H9 (cell line): ENCODE results near the gene TRANK1. TPM values are rescaled to one million over a fixed set of nuclear protein-coding genes. Genes with fewer than 3 reads are reported as not detected.

ENCODE experiments used
- DNase-seq: peaks from one replicate; pipeline ENCODE4 v3.0.0-alpha.2; 2017
- H2AFZ ChIP-seq: one replicate; pipeline ENCODE4 v1.6.1; 2013; ENCODE audit warnings: mild to moderate bottlenecking, low read length, control low read depth, moderate library complexity
- H2AK5ac ChIP-seq: 2 replicates; pipeline ENCODE4 v1.6.1; 2013; ENCODE audit warnings: low read length, control low read depth, mixed read lengths; ENCODE audit not compliant: insufficient read length
- H2BK120ac ChIP-seq: one replicate; pipeline ENCODE4 v1.6.1; 2013; ENCODE audit warnings: low read depth, mild to moderate bottlenecking, low read length, control low read depth, inconsistent platforms; ENCODE audit not compliant: poor library complexity, severe bottlenecking
- H2BK12ac ChIP-seq: 2 replicates; pipeline ENCODE4 v1.6.1; 2013; ENCODE audit warnings: low read length, control low read depth, mixed read lengths, low read depth; ENCODE audit not compliant: insufficient read length
- H2BK15ac ChIP-seq: 2 replicates; pipeline ENCODE4 v1.6.1; 2013; ENCODE audit warnings: low read depth, low read length, control low read depth
- H2BK20ac ChIP-seq: one replicate; pipeline ENCODE4 v1.6.1; 2013; ENCODE audit warnings: low read depth, mild to moderate bottlenecking, low read length, control low read depth, inconsistent platforms; ENCODE audit not compliant: poor library complexity, severe bottlenecking
- H2BK5ac ChIP-seq: 2 replicates; pipeline ENCODE4 v1.6.1; 2013; ENCODE audit warnings: low read length, control low read depth, mixed read lengths; ENCODE audit not compliant: insufficient read length
- H3K14ac ChIP-seq: 2 replicates; pipeline ENCODE4 v1.6.1; 2013; ENCODE audit warnings: low read length, control low read depth; ENCODE audit not compliant: insufficient read depth
- H3K18ac ChIP-seq: 2 replicates; pipeline ENCODE4 v1.6.1; 2013; ENCODE audit warnings: low read depth, mild to moderate bottlenecking, mixed read lengths, low read length, control low read depth; ENCODE audit not compliant: insufficient read length
- H3K23ac ChIP-seq: 2 replicates; pipeline ENCODE4 v1.6.1; 2013; ENCODE audit warnings: low read length, control low read depth, mixed read lengths, low read depth; ENCODE audit not compliant: insufficient read length
- H3K23me2 ChIP-seq: 2 replicates; pipeline ENCODE4 v1.6.1; 2013; ENCODE audit warnings: low read depth, mild to moderate bottlenecking, mixed read lengths, low read length, control low read depth; ENCODE audit not compliant: insufficient read length, poor library complexity, severe bottlenecking
- H3K27ac ChIP-seq: 2 replicates; pipeline ENCODE4 v1.5.1; 2013; ENCODE audit warnings: low read length, control low read depth, mixed read lengths, low read depth; ENCODE audit not compliant: insufficient read length
- H3K27me3 ChIP-seq: 2 replicates; pipeline ENCODE4 v1.6.1; 2013; ENCODE audit warnings: low read length, control low read depth, inconsistent platforms; ENCODE audit not compliant: insufficient read depth
- H3K4ac ChIP-seq: 2 replicates; pipeline ENCODE4 v1.6.1; 2013; ENCODE audit warnings: low read depth, mild to moderate bottlenecking, control low read depth, inconsistent platforms, low read length, moderate library complexity
- H3K4me1 ChIP-seq: 2 replicates; pipeline ENCODE4 v1.6.1; 2013; ENCODE audit warnings: low read length, control low read depth, inconsistent platforms; ENCODE audit not compliant: insufficient read depth
- H3K4me2 ChIP-seq: 2 replicates; pipeline ENCODE4 v1.6.1; 2013; ENCODE audit warnings: low read length, control low read depth, mixed read lengths; ENCODE audit not compliant: insufficient read length, insufficient read depth
- H3K56ac ChIP-seq: 2 replicates; pipeline ENCODE4 v1.6.1; 2013; ENCODE audit warnings: low read depth, mild to moderate bottlenecking, mixed read lengths, low read length, control low read depth; ENCODE audit not compliant: insufficient read length
- H3K79me1 ChIP-seq: 2 replicates; pipeline ENCODE4 v1.6.1; 2013; ENCODE audit warnings: low read depth, mild to moderate bottlenecking, moderate library complexity, low read length, control low read depth, inconsistent platforms; ENCODE audit not compliant: insufficient read depth, poor library complexity, severe bottlenecking
- H3K79me2 ChIP-seq: 2 replicates; pipeline ENCODE4 v1.6.1; 2013; ENCODE audit warnings: low read length, control low read depth, inconsistent platforms; ENCODE audit not compliant: insufficient read depth
- H3K9ac ChIP-seq: 2 replicates; pipeline ENCODE4 v1.6.1; 2013; ENCODE audit warnings: low read length, control low read depth, mixed read lengths; ENCODE audit not compliant: insufficient read length; ENCODE audit errors: extremely low read depth
- H3K9me3 ChIP-seq: one replicate; pipeline ENCODE4 v1.6.1; 2013; ENCODE audit warnings: low read depth, low read length, inconsistent platforms; ENCODE audit not compliant: control insufficient read depth
- H3T11ph ChIP-seq: one replicate; pipeline ENCODE4 v1.6.1; 2013; ENCODE audit warnings: mild to moderate bottlenecking, low read length, control low read depth, inconsistent platforms
- H4K20me1 ChIP-seq: one replicate; pipeline ENCODE4 v1.6.1; 2013; ENCODE audit not compliant: control insufficient read depth, insufficient read length, insufficient read depth
- H4K5ac ChIP-seq: 2 replicates; pipeline ENCODE4 v1.6.1; 2013; ENCODE audit warnings: low read depth, mild to moderate bottlenecking, mixed read lengths, low read length, control low read depth; ENCODE audit not compliant: insufficient read length
- H4K8ac ChIP-seq: replicated peaks from 2 replicates; pipeline ENCODE4 v1.6.1; 2013; ENCODE audit warnings: low read length, control low read depth, mixed read lengths, low read depth; ENCODE audit not compliant: insufficient read length
- H4K91ac ChIP-seq: 2 replicates; pipeline ENCODE4 v1.6.1; 2013; ENCODE audit warnings: low read depth, mild to moderate bottlenecking, moderate library complexity, mixed read lengths, low read length, control low read depth; ENCODE audit not compliant: insufficient read length
- H3K27ac Mint-ChIP-seq, 3 experiments: 2 replicates in 2 of 3; 3 replicates in 1 of 3; pipeline ENCODE4 v1.8.0; 2020 to 2021; ENCODE audit warnings: mixed read lengths in 3 of 3, mild to moderate bottlenecking in 1 of 3, moderate library complexity in 1 of 3
- H3K27me3 Mint-ChIP-seq: 2 replicates; pipeline ENCODE4 v1.8.0; 2021; ENCODE audit warnings: low read depth, mild to moderate bottlenecking, moderate library complexity, mixed read lengths
- H3K36me3 Mint-ChIP-seq, 3 experiments: 2 replicates in 2 of 3; 3 replicates in 1 of 3; pipeline ENCODE4 v1.8.0; 2020 to 2021; ENCODE audit warnings: low read depth in 3 of 3, mixed read lengths in 3 of 3; ENCODE audit not compliant: insufficient read depth in 1 of 3
- H3K4me1 Mint-ChIP-seq, 2 experiments: 2 replicates each; pipeline ENCODE4 v1.8.0; 2020; ENCODE audit warnings: mixed read lengths in 2 of 2
- H3K4me3 Mint-ChIP-seq, 2 experiments: 2 replicates in 1 of 2; 3 replicates in 1 of 2; pipeline ENCODE4 v1.8.0; 2020 to 2021; ENCODE audit warnings: mild to moderate bottlenecking in 2 of 2, mixed read lengths in 2 of 2, moderate library complexity in 1 of 2
- H3K9me3 Mint-ChIP-seq, 2 experiments: 2 replicates in 1 of 2; 3 replicates in 1 of 2; pipeline ENCODE4 v1.8.0; 2020; ENCODE audit warnings: mild to moderate bottlenecking in 2 of 2, mixed read lengths in 2 of 2, moderate library complexity in 1 of 2
- CTCF ChIP-seq: fragments of 200-600 bp; sonication (generic); conservative IDR thresholded peaks from 3 replicates; pipeline ENCODE4 v1.8.0; 2021; ENCODE audit warnings: antibody characterized with exemption, mild to moderate bottlenecking
- WGBS: extraction: QIAGEN DNeasy Blood & Tissue Kit; methylation state at CpG from one replicate; pipeline ENCODE4 v1.1.7; 2013; ENCODE audit warnings: missing lambda C conversion rate, low lambda C conversion rate, mixed read lengths; ENCODE audit not compliant: insufficient read length; ENCODE audit errors: extremely low coverage; 5-methylcytosine and 5-hydroxymethylcytosine counted together
- total RNA-seq: library from RNA; stranded (reverse); gene quantifications from 2 replicates; pipeline ENCODE4 v1.2.1, GENCODE V29; 2021

TRANK1 gene
- total RNA-seq, 1 experiment from 2014 or later, result 5.9 TPM

- H2AK5ac ChIP-seq, result no peak overlapping the region
- H3K27ac Mint-ChIP-seq, result no peak overlapping the region
- H3K4me2 ChIP-seq, result no peak overlapping the region
- H2BK120ac ChIP-seq, result no peak overlapping the region
- no peaks in the 10 kb centered on the region for H3K27me3 ChIP-seq
- no peak overlapping the region for H2BK12ac ChIP-seq
- H4K5ac ChIP-seq, result no peak overlapping the region
- no peak overlapping the region for H2BK20ac ChIP-seq
- no peak overlapping the region for H3K23ac ChIP-seq
- H3K4me1 Mint-ChIP-seq, result no peaks in the 10 kb centered on the region
- H3K9me3 ChIP-seq, result no peaks in the 10 kb centered on the region
- no peak overlapping the region for H3K27ac ChIP-seq
- no peaks in the 10 kb centered on the region for H3K79me1 ChIP-seq
- TF ChIP-seq CTCF, result no peak
- no peak overlapping the region for H3T11ph ChIP-seq
- no peak overlapping the region for H3K18ac ChIP-seq
- no peak overlapping the region for H3K14ac ChIP-seq
- H3K56ac ChIP-seq, result no peak overlapping the region
- H2BK5ac ChIP-seq, result no peak overlapping the region
- H3K79me2 ChIP-seq, result no peaks in the 10 kb centered on the region
- no peak for DNase-seq
- H2AFZ ChIP-seq, result no peak overlapping the region
- H3K36me3 Mint-ChIP-seq, result no peaks in the 10 kb centered on the region
- no peak overlapping the region for H3K4ac ChIP-seq
- no peak overlapping the region for H3K9ac ChIP-seq
- no peaks in the 10 kb centered on the region for H3K23me2 ChIP-seq
- no peak overlapping the region for H3K4me3 Mint-ChIP-seq
- no peak overlapping the region for H2BK15ac ChIP-seq
- H3K27me3 Mint-ChIP-seq, result no peaks in the 10 kb centered on the region
- H4K20me1 ChIP-seq, result no peaks in the 10 kb centered on the region
- WGBS, result no CpG with 5 or more reads among the region's 7 CpGs
- no peaks in the 10 kb centered on the region for H3K4me1 ChIP-seq
- H3K9me3 Mint-ChIP-seq, result no peaks in the 10 kb centered on the region
- H4K8ac ChIP-seq, result no peak overlapping the region
- no peak overlapping the region for H4K91ac ChIP-seq
Measured at GRCh38 chr3:36876181-36876936, 68.5 kb downstream of the TRANK1 start.
